DND-41 (cell line): ENCODE results near the gene WNT3.

Source experiments
- ATAC-seq: fragments of 200-7000 bp; cut with Tn5 transposase; 3 replicates; pipeline ENCODE4 v1.9.1; 2021; ENCODE audit warnings: low read depth; ENCODE audit not compliant: insufficient read depth
- DNase-seq: peaks from one replicate; pipeline ENCODE4 v3.0.0-alpha.2; 2020
- H2AFZ ChIP-seq: 2 replicates; pipeline ENCODE4 v1.6.0; 2012; ENCODE audit warnings: low read depth, low read length
- H3K27ac ChIP-seq: 2 replicates; pipeline ENCODE4 v1.5.1; 2012; ENCODE audit warnings: low read length, inconsistent platforms
- H3K27me3 ChIP-seq: fragments of 200-600 bp; sonication (generic); 2 replicates; pipeline ENCODE4 v1.6.0; 2012; ENCODE audit warnings: low read length, mild to moderate bottlenecking, inconsistent platforms; ENCODE audit not compliant: insufficient read depth, poor library complexity
- H3K36me3 ChIP-seq: 2 replicates; pipeline ENCODE4 v1.5.1; 2012; ENCODE audit warnings: low read length, inconsistent platforms; ENCODE audit not compliant: insufficient read depth
- H3K4me1 ChIP-seq: 2 replicates; pipeline ENCODE4 v1.5.1; 2012; ENCODE audit warnings: mild to moderate bottlenecking, low read length; ENCODE audit not compliant: insufficient read depth
- H3K4me2 ChIP-seq: 2 replicates; pipeline ENCODE4 v1.6.0; 2012; ENCODE audit warnings: mild to moderate bottlenecking, moderate library complexity, low read length, inconsistent platforms; ENCODE audit not compliant: insufficient read depth
- H3K4me3 ChIP-seq, 2 experiments: fragments of 200-600 bp in 1 of 2; shearing (Covaris generic) in 1 of 2; 2 replicates each; pipeline ENCODE4 v1.5.1; 2012 to 2016; ENCODE audit warnings: inconsistent platforms in 2 of 2, low read length in 2 of 2, mild to moderate bottlenecking in 2 of 2, low read depth in 1 of 2, moderate library complexity in 1 of 2
- H3K79me2 ChIP-seq: 2 replicates; pipeline ENCODE4 v1.6.0; 2012; ENCODE audit warnings: low read length, inconsistent platforms; ENCODE audit not compliant: insufficient read depth
- H3K9ac ChIP-seq: 2 replicates; pipeline ENCODE4 v1.6.0; 2012; ENCODE audit warnings: low read depth, mild to moderate bottlenecking, inconsistent platforms, low read length, moderate library complexity
- H3K9me3 ChIP-seq: 2 replicates; pipeline ENCODE4 v1.5.1; 2012; ENCODE audit warnings: low read length, moderate library complexity, mild to moderate bottlenecking, inconsistent platforms; ENCODE audit not compliant: insufficient read depth, severe bottlenecking
- H4K20me1 ChIP-seq: 2 replicates; pipeline ENCODE4 v1.6.0; 2012; ENCODE audit warnings: low read length; ENCODE audit not compliant: insufficient read depth
- CTCF ChIP-seq: IDR thresholded peaks from 2 replicates; pipeline ENCODE4 v1.5.1; 2012; ENCODE audit warnings: borderline replicate concordance, low read length, moderate library complexity, mild to moderate bottlenecking; ENCODE audit not compliant: poor library complexity, severe bottlenecking; ENCODE audit errors: extremely low read depth
- EZH2 ChIP-seq: IDR thresholded peaks from 3 replicates; pipeline ENCODE4 v1.6.1; 2012; ENCODE audit warnings: borderline replicate concordance, low read depth, mild to moderate bottlenecking, moderate library complexity, low read length, inconsistent platforms; ENCODE audit not compliant: severe bottlenecking

The WNT3 gene

GRCh38 chr17:46802800-46803199, 15.7 kb downstream of the WNT3 start:
- Histone ChIP-seq H2AFZ (no peak overlapping the region), H3K4me1 (no peaks in the 10 kb centered on the region), H3K27ac (no peak overlapping the region), H4K20me1 (no peaks in the 10 kb centered on the region), H3K9me3 (no peaks in the 10 kb centered on the region), H3K79me2 (no peaks in the 10 kb centered on the region), H3K27me3 (no peaks in the 10 kb centered on the region), H3K36me3 (no peaks in the 10 kb centered on the region), H3K4me2 (no peak overlapping the region), H3K9ac (no peak overlapping the region), H3K4me3 (no peak overlapping the region)
- no peak for DNase-seq
- no peak for ATAC-seq
- TF ChIP-seq CTCF (no peak), EZH2 (no peak)

GRCh38 chr17:46800573-46800972, 17.9 kb downstream of the WNT3 start:
- no peak for DNase-seq

GRCh38 chr17:46796956-46797530, 21.4 kb downstream of the WNT3 start:
- no peaks in the 10 kb centered on the region for H3K9me3 ChIP-seq
- DNase-seq (no peak), ATAC-seq (no peak)
- H3K27ac ChIP-seq: no peak overlapping the region
- no peaks in the 10 kb centered on the region for H3K36me3 ChIP-seq
- H3K79me2 ChIP-seq: no peaks in the 10 kb centered on the region
- no peak overlapping the region for H3K4me2 ChIP-seq
- H3K4me3 ChIP-seq: no peak overlapping the region
- peaks cover 9% of the 10 kb centered on the region for H3K27me3 ChIP-seq
- no peak overlapping the region for H2AFZ ChIP-seq
- H4K20me1 ChIP-seq: no peaks in the 10 kb centered on the region
- H3K4me1 ChIP-seq: no peaks in the 10 kb centered on the region
- H3K9ac ChIP-seq: no peak overlapping the region
- TF ChIP-seq EZH2 (no peak), CTCF (no peak)

More at GRCh38 chr17:46800573-46800972, 17.9 kb downstream of the WNT3 start:
- no peaks in the 10 kb centered on the region for H3K4me1 ChIP-seq
- H3K4me3 ChIP-seq: no peak overlapping the region
- no peaks in the 10 kb centered on the region for H4K20me1 ChIP-seq
- no peak for ATAC-seq
- no peaks in the 10 kb centered on the region for H3K79me2 ChIP-seq
- H3K36me3 ChIP-seq: no peaks in the 10 kb centered on the region
- H3K27me3 ChIP-seq: peaks cover 9% of the 10 kb centered on the region
- no peak overlapping the region for H3K27ac ChIP-seq
- no peak overlapping the region for H3K9ac ChIP-seq
- no peaks in the 10 kb centered on the region for H3K9me3 ChIP-seq
- no peak overlapping the region for H2AFZ ChIP-seq
- no peak for TF ChIP-seq CTCF
- TF ChIP-seq EZH2: no peak
- no peak overlapping the region for H3K4me2 ChIP-seq
